ENCODE results near the gene OR10A3.

GRCh38 chr11:7889985-7890384 lies 51.5 kb downstream of the OR10A3 start:
- TF ChIP-seq CTCF (IDR thresholded peaks at IDR 0.05) (no peak), POLR2A (IDR thresholded peaks at IDR 0.05) (no peak)
